ENCODE measurements around the gene CORO1C. TPM values are rescaled to one million over a fixed set of nuclear protein-coding genes. Genes with fewer than 3 reads are reported as not detected.

The CORO1C gene
- total RNA-seq, 1 donor from 2014 or later: 65.3 TPM

DNA sequence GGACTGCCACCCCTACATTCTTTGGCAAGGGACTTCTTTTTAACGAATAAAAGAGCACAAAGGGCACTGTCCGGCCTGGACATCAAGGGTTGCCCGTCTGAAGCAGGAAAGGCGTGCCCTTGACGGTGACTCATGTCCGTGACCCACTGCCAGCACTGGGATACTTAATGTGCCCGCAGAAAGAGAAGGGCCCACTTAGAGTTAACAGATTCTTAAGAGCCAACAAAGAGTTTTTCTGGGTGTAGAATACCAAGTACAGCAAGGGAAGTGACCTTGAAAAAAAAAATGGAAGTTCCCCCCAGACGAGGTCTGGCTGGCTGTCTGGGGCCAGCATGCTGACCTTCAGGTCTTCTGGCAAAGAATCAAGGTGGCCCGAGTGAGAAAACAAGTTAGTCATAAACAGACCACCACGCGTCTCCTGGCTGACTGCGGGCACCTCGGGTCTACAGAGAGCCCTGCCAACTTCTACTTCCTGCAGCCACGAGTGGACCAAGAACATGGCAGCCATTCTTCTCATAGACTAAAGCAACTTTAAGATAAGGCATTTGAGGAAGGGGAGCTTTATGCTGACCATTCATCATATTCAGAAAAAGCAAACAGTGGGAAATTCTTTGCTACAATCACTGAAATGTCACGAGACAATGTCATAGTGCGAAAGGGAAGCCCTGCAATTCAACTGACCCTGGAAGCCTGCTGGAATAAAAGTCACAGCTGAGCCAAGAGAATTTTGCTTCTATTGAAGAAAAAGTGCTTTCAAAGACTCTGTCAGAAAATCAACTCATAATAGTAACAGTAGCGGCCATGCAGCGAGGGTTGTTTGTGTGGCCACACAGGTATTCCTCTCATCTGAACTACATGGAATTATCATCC, 87.1 kb downstream of the CORO1C start:
- Mint-ChIP-seq H3K27me3 (ENCODE audit: low read depth) (no peaks in the 10 kb centered on the region), H3K9me3 (no peaks in the 10 kb centered on the region), H3K4me3 (no peak overlapping the region), H3K27ac (no peak overlapping the region), H3K36me3 (peaks cover 14% of the 10 kb centered on the region), H3K4me1 (peaks cover 22% of the 10 kb centered on the region)
- DNase-seq (ENCODE audit: low spot score in 2 of 2, unreplicated experiment in 2 of 2): no peak
- TF ChIP-seq, protein P1, sequence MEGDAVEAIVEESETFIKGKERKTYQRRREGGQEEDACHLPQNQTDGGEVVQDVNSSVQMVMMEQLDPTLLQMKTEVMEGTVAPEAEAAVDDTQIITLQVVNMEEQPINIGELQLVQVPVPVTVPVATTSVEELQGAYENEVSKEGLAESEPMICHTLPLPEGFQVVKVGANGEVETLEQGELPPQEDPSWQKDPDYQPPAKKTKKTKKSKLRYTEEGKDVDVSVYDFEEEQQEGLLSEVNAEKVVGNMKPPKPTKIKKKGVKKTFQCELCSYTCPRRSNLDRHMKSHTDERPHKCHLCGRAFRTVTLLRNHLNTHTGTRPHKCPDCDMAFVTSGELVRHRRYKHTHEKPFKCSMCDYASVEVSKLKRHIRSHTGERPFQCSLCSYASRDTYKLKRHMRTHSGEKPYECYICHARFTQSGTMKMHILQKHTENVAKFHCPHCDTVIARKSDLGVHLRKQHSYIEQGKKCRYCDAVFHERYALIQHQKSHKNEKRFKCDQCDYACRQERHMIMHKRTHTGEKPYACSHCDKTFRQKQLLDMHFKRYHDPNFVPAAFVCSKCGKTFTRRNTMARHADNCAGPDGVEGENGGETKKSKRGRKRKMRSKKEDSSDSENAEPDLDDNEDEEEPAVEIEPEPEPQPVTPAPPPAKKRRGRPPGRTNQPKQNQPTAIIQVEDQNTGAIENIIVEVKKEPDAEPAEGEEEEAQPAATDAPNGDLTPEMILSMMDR (IDR thresholded peaks at IDR 0.05; ENCODE audit: unreplicated experiment): no peak

- Mint-ChIP-seq H3K27me3 (ENCODE audit: low read depth) (no peaks in the 10 kb centered on the region), H3K27ac (no peak overlapping the region), H3K4me1 (peaks cover 28% of the 10 kb centered on the region), H3K9me3 (no peaks in the 10 kb centered on the region), H3K36me3 (peaks cover 7% of the 10 kb centered on the region), H3K4me3 (no peak overlapping the region)
- DNase-seq (ENCODE audit: low spot score in 2 of 2, unreplicated experiment in 2 of 2): no peak
- TF ChIP-seq, protein P1 (IDR thresholded peaks at IDR 0.05; ENCODE audit: unreplicated experiment): no peak
Observed at GRCh38 chr12:108642899-108643654, 88.2 kb downstream of the CORO1C start.

DNA sequence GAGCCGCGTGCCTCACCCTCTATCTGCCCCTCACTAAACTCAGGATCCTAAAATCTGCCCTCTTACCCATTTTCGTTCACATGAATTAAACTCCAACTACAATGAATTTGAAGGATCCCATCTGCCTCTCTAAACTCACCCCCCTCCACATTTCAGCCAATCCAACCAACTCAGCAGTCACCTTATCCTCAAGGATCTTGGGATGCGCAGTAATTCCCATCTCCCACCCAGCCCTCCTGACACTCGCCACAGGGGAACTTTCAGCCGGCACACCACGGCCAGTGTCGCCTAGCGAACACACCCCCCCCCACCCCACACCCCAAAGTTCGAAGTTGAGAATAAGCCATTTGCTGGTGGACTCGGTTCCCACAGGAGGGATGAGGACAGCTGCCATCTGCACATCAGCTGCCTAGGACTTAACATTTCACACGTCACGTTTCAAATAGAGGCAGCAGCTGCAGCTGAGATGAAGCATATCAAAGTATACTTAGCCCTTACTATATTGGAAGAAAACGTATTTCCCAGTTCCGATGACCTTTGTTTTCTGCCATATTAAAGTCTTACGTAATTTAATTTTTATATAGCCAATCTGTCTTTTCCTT, 88.9 kb downstream of the CORO1C start:
- Mint-ChIP-seq H3K9me3 (no peaks in the 10 kb centered on the region), H3K36me3 (peaks cover 7% of the 10 kb centered on the region), H3K27me3 (ENCODE audit: low read depth) (no peaks in the 10 kb centered on the region), H3K4me3 (no peak overlapping the region), H3K4me1 (peaks cover 32% of the 10 kb centered on the region), H3K27ac (no peak overlapping the region)
- TF ChIP-seq, protein P1 (IDR thresholded peaks at IDR 0.05; ENCODE audit: unreplicated experiment): no peak
- no peak for DNase-seq (ENCODE audit: low spot score in 2 of 2, unreplicated experiment in 2 of 2)

- TF ChIP-seq, protein P1 (IDR thresholded peaks at IDR 0.05; ENCODE audit: unreplicated experiment): no peak
- no peak for DNase-seq (ENCODE audit: low spot score in 2 of 2, unreplicated experiment in 2 of 2)
- peak overlapping the region; percentile 30 for H3K27ac Mint-ChIP-seq
- peaks cover 30% of the 10 kb centered on the region for H3K4me1 Mint-ChIP-seq
- H3K27me3 Mint-ChIP-seq (ENCODE audit: low read depth): no peaks in the 10 kb centered on the region
- H3K4me3 Mint-ChIP-seq: no peak overlapping the region
- peaks cover 7% of the 10 kb centered on the region for H3K36me3 Mint-ChIP-seq
- no peaks in the 10 kb centered on the region for H3K9me3 Mint-ChIP-seq
Observed at GRCh38 chr12:108641446-108642268, 89.7 kb downstream of the CORO1C start.

- TF ChIP-seq, protein P1 (IDR thresholded peaks at IDR 0.05; ENCODE audit: unreplicated experiment): no peak
- DNase-seq (ENCODE audit: low spot score in 2 of 2, unreplicated experiment in 2 of 2): no peak
- Mint-ChIP-seq H3K36me3 (peaks cover 7% of the 10 kb centered on the region), H3K27me3 (ENCODE audit: low read depth) (no peaks in the 10 kb centered on the region), H3K4me1 (peaks cover 32% of the 10 kb centered on the region), H3K9me3 (no peaks in the 10 kb centered on the region), H3K27ac (no peak overlapping the region), H3K4me3 (no peak overlapping the region)
Observed at GRCh38 chr12:108640802-108641445, 90.4 kb downstream of the CORO1C start.

Measured in mesothelial cell of epicardium (in vitro differentiated cells).